NT2/D1 (cell line): ENCODE data around the gene MNAT1.

Source experiments
- SUZ12 ChIP-seq: IDR thresholded peaks from 2 replicates; pipeline ENCODE4 v1.6.1; 2011; ENCODE audit not compliant: insufficient read length, insufficient read depth; ENCODE audit errors: extremely low read depth
- YY1 ChIP-seq: IDR thresholded peaks from 2 replicates; pipeline ENCODE4 v1.6.1; 2011; ENCODE audit not compliant: insufficient read length, insufficient read depth
- ZNF274 ChIP-seq: IDR thresholded peaks from 2 replicates; pipeline ENCODE4 v1.6.1; 2011; ENCODE audit warnings: mild to moderate bottlenecking, low read depth, low read length

DNA sequence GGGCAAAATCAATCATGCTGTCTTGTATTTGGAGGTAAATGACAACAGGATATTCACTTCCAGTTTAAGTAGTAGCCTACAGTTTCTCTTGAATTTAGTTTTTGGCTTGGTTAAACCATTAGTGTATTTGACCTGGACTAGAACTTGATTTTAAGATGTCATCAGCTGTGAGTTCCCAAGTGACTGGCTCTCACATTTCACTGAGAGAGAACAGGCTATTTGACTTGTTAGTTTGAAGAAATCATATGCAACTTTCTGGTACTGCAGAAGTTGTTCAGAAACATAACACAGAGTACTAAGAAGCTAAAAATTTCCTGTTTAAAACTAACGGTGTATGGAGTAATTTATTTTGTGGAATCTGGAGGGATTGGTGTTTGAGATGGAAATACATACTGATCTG, 22.3 kb downstream of the MNAT1 start:
- no peak for TF ChIP-seq ZNF274
- TF ChIP-seq YY1 = no peak
- TF ChIP-seq SUZ12 = no peak
